ENCODE data around the gene MLIP. TPM values are rescaled to one million over a fixed set of nuclear protein-coding genes. Genes with fewer than 3 reads are reported as not detected.

Gene MLIP
- total RNA-seq, 1 experiment from 2014 or later = not detected

- DNase-seq (ENCODE audit: unreplicated experiment) = no peak
- no peaks in the 10 kb centered on the region for H3K4me1 Mint-ChIP-seq (ENCODE audit: insufficient read depth, unreplicated experiment)
- CTCF ChIA-PET = interaction anchor here (0.6 kb wide), 1 partner anchor 88 kb away, joined by 3 read pairs; no protein-coding TSS in a partner anchor
These were observed 45.5 kb downstream of the MLIP start for GRCh38 chr6:54156650-54157250.

GRCh38 chr6:54157405-54157804 is 46.2 kb downstream of the MLIP start:
- Mint-ChIP-seq H3K4me1 (ENCODE audit: insufficient read depth, unreplicated experiment) (no peaks in the 10 kb centered on the region), H3K27ac (ENCODE audit: low read depth, unreplicated experiment) (no peak overlapping the region), H3K36me3 (ENCODE audit: insufficient read depth, unreplicated experiment) (no peaks in the 10 kb centered on the region), H3K4me3 (ENCODE audit: unreplicated experiment) (no peak overlapping the region), H3K27me3 (ENCODE audit: insufficient read depth, unreplicated experiment) (no peaks in the 10 kb centered on the region), H3K9me3 (ENCODE audit: unreplicated experiment) (no peaks in the 10 kb centered on the region)
- ChIA-PET POLR2A (no interaction called here), CTCF (interaction anchor here (0.6 to 0.7 kb wide), 3 partner anchors 87 to 528 kb away, joined by 3 read pairs; no protein-coding TSS in a partner anchor)
- intact Hi-C loops (cut with micrococcal nuclease) = no loop called here
- no peak for DNase-seq (ENCODE audit: unreplicated experiment)
- BruUV-seq (replicated peaks) = no TSS peak
- no peak for TF ChIP-seq CTCF (IDR thresholded peaks at IDR 0.05; ENCODE audit: unreplicated experiment)

More at GRCh38 chr6:54156650-54157250, 45.5 kb downstream of the MLIP start:
- no peak for TF ChIP-seq CTCF (IDR thresholded peaks at IDR 0.05; ENCODE audit: unreplicated experiment)
- intact Hi-C loops (cut with micrococcal nuclease) = no loop called here
- POLR2A ChIA-PET = no interaction called here
- H3K36me3 Mint-ChIP-seq (ENCODE audit: insufficient read depth, unreplicated experiment) = no peaks in the 10 kb centered on the region
- no TSS peak for BruUV-seq (replicated peaks)
- no peak overlapping the region for H3K4me3 Mint-ChIP-seq (ENCODE audit: unreplicated experiment)
- no peak overlapping the region for H3K27ac Mint-ChIP-seq (ENCODE audit: low read depth, unreplicated experiment)
- no peaks in the 10 kb centered on the region for H3K9me3 Mint-ChIP-seq (ENCODE audit: unreplicated experiment)
- no peaks in the 10 kb centered on the region for H3K27me3 Mint-ChIP-seq (ENCODE audit: insufficient read depth, unreplicated experiment)

- Mint-ChIP-seq H3K36me3 (ENCODE audit: insufficient read depth, unreplicated experiment) (no peaks in the 10 kb centered on the region), H3K4me1 (ENCODE audit: insufficient read depth, unreplicated experiment) (no peaks in the 10 kb centered on the region), H3K9me3 (ENCODE audit: unreplicated experiment) (peaks cover 6% of the 10 kb centered on the region), H3K27ac (ENCODE audit: low read depth, unreplicated experiment) (no peak overlapping the region), H3K4me3 (ENCODE audit: unreplicated experiment) (no peak overlapping the region), H3K27me3 (ENCODE audit: insufficient read depth, unreplicated experiment) (no peaks in the 10 kb centered on the region)
- intact Hi-C loops (cut with micrococcal nuclease) = no loop called here
- DNase-seq (ENCODE audit: unreplicated experiment) = no peak
- CTCF ChIA-PET = no interaction called here
- POLR2A ChIA-PET = no interaction called here
- no TSS peak for BruUV-seq (replicated peaks)
- TF ChIP-seq CTCF (IDR thresholded peaks at IDR 0.05; ENCODE audit: unreplicated experiment) = no peak
These were observed 61.8 kb downstream of the MLIP start for GRCh38 chr6:54173089-54173488.

- no peak for TF ChIP-seq CTCF (IDR thresholded peaks at IDR 0.05; ENCODE audit: unreplicated experiment)
- Mint-ChIP-seq H3K4me3 (ENCODE audit: unreplicated experiment) (no peak overlapping the region), H3K27me3 (ENCODE audit: insufficient read depth, unreplicated experiment) (no peaks in the 10 kb centered on the region), H3K4me1 (ENCODE audit: insufficient read depth, unreplicated experiment) (no peaks in the 10 kb centered on the region), H3K27ac (ENCODE audit: low read depth, unreplicated experiment) (no peak overlapping the region), H3K36me3 (ENCODE audit: insufficient read depth, unreplicated experiment) (no peaks in the 10 kb centered on the region), H3K9me3 (ENCODE audit: unreplicated experiment) (peaks cover 11% of the 10 kb centered on the region)
- BruUV-seq (replicated peaks) = no TSS peak
- intact Hi-C loops (cut with micrococcal nuclease) = no loop called here
- ChIA-PET POLR2A (interaction anchor here (0.6 kb wide), 1 partner anchor 249 kb away, joined by 3 read pairs; no protein-coding TSS in a partner anchor), CTCF (interaction anchor here (0.5 to 0.6 kb wide), 2 partner anchors 28 to 36 kb away, joined by 3 read pairs; no protein-coding TSS in a partner anchor)
- DNase-seq (ENCODE audit: unreplicated experiment) = no peak
These were observed 67.9 kb downstream of the MLIP start for GRCh38 chr6:54179152-54179551.

Data from MCF 10A (cell line).